Heart left ventricle (tissue), 13 donors: ENCODE results near the gene STOX1.

Experiments used
- CTCF ChIP-seq, 12 donors: fragments of 200-600 bp; sonication (generic) in 4 of 12; IDR thresholded peaks; one replicate each; pipeline versions ENCODE4 v1.5.0 to v1.8.0; 2018 to 2022; ENCODE audit warnings: antibody characterized with exemption in 12 of 12, mild to moderate bottlenecking in 5 of 12
- POLR2A ChIP-seq, 2 donors: fragments of 450-650 bp; IDR thresholded peaks; one replicate each; pipeline ENCODE4 v1.6.1; 2017; ENCODE audit warnings: antibody characterized with exemption in 2 of 2, mild to moderate bottlenecking in 2 of 2, moderate library complexity in 2 of 2
- donor health status: ischemic (EF 13 %, LVEDD 7.1; RV severe dilation, severe dysfunction).
- donor health status: DM: no; HTN: yes; CAD: no.
- donor health status: DM: no; HTN: no; CAD: no.
- donor health status: ischemic (EF 25% LVEDD 6.9; RV normal size, moderate dysfunction).
- donor health status: ischemic (EF 25% LVEDD 5.7; RV mildly dilated, moderate dysfunction).
- donor health status: ischemic (EF 35%, LVEDD 5.7; RV mildly dilated, moderate dysfunction).
- donor health status: nonischemic (EF 11% LVEDD 7.7; RV severe dilation, severe dysfunction).
- donor health status: DM: yes; HTN: yes; CAD: no.
- donor health status: PGD.
- donor health status: ischemic (EF 29% LVEDD 5.4; RV normal size, mild dysfunction).
- donor health status: nonischemic (EF 23%, LVEDD 6.1; RV moderate dilation, normal function).

GRCh38 chr10:68938117-68938516 lies 110.8 kb downstream of the STOX1 start:
- no peak for TF ChIP-seq POLR2A (IDR thresholded peaks at IDR 0.05)
- no peak for TF ChIP-seq CTCF (IDR thresholded peaks at IDR 0.05)
